ENCODE results near the gene ZC3H14.

GRCh38 chr14:88542857-88543795 is 19.7 kb upstream of the ZC3H14 start:
- no peak for TF ChIP-seq CTCF (IDR thresholded peaks at IDR 0.05)
- no peak for TF ChIP-seq POLR2A (IDR thresholded peaks at IDR 0.05)

Data from adrenal gland (tissue), 5 donors.